Activated CD8-positive, alpha-beta memory T cell treated with anti-CD3 and anti-CD28 coated beads, Interleukin-2, amount 10 ng/mL, durations not matched to agents 7 days and 5 days (primary cell): Measurements from ENCODE around the gene SRGN. TPM values are rescaled to one million over a fixed set of nuclear protein-coding genes. Genes with fewer than 3 reads are reported as not detected.
"Not testable (repeated sequence)": the region's sequence is repeated elsewhere in the genome, so short reads cannot be mapped to it uniquely, and the experiment has no call there.

ENCODE experiments used
- ATAC-seq: fragments of 150-1000 bp; cut with Tn5 transposase; one replicate; pipeline ENCODE4 v1.10.0; 2021; ENCODE audit warnings: moderate library complexity
- CTCF ChIA-PET: fragments of 350-600 bp; sonication (Branson Sonifier 250); formaldehyde crosslinking; loops from one replicate; lab custom pipeline; 2021; ENCODE audit warnings: antibody characterized with exemption; lab: Charles Lee
- DNase-seq: peaks from one replicate; pipeline ENCODE4 v3.0.0-alpha.2; 2020
- H3K27ac Mint-ChIP-seq: one replicate; pipeline ENCODE4 v1.8.0; 2021; ENCODE audit warnings: mild to moderate bottlenecking, mixed read lengths
- H3K27me3 Mint-ChIP-seq: one replicate; pipeline ENCODE4 v1.8.0; 2021; ENCODE audit warnings: mixed read lengths
- H3K36me3 Mint-ChIP-seq: one replicate; pipeline ENCODE4 v1.8.0; 2021; ENCODE audit warnings: mild to moderate bottlenecking, mixed read lengths
- H3K4me1 Mint-ChIP-seq: one replicate; pipeline ENCODE4 v1.8.0; 2021; ENCODE audit warnings: mixed read lengths
- H3K4me3 Mint-ChIP-seq: one replicate; pipeline ENCODE4 v1.8.0; 2021; ENCODE audit warnings: mild to moderate bottlenecking, moderate library complexity, mixed read lengths
- H3K9me3 Mint-ChIP-seq: one replicate; pipeline ENCODE4 v1.8.0; 2022; ENCODE audit warnings: low read depth, mixed read lengths
- total RNA-seq, 2 experiments: library from RNA; stranded (reverse); gene quantifications; one replicate each; pipeline ENCODE4 v1.2.3, GENCODE V29; 2021

Gene SRGN
- total RNA-seq, 2 experiments from 2014 or later: 366 to 616 TPM

DNA sequence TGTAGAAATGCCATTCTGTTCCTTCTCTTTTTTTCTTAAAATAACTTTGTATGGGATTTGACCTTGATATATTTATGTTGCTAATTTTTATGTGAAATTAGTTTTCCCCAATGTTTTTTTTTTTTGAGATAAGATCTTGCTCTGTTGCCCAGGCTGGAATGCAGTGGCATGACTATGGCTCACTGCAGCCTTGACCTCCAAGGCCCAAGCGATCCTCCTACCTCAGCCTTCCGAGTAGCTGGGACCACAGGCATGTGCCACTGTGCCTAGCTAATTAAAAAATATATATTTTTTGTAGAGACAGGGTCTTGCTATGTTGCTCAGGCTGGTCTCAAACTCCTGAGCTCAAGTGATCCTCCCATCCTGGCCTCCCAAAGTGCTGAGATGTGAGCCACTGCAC lies 52.1 kb downstream of the SRGN start:
- CTCF ChIA-PET: interaction anchor here (1.0 kb wide), 1 partner anchor 12 kb away, joined by 4 read pairs; no protein-coding TSS in a partner anchor
- Mint-ChIP-seq H3K9me3 (no peaks in the 10 kb centered on the region), H3K27ac (no peak overlapping the region), H3K4me1 (peaks cover 2% of the 10 kb centered on the region), H3K27me3 (no peaks in the 10 kb centered on the region), H3K4me3 (no peak overlapping the region), H3K36me3 (peaks cover 23% of the 10 kb centered on the region)
- DNase-seq: no peak
- no peak for ATAC-seq

GRCh38 chr10:69141304-69141703 lies 53.4 kb downstream of the SRGN start:
- Mint-ChIP-seq H3K36me3 (peaks cover 18% of the 10 kb centered on the region), H3K9me3 (no peaks in the 10 kb centered on the region), H3K27me3 (no peaks in the 10 kb centered on the region), H3K4me1 (peaks cover 9% of the 10 kb centered on the region), H3K27ac (no peak overlapping the region), H3K4me3 (no peak overlapping the region)
- CTCF ChIA-PET: no interaction called here
- no peak for ATAC-seq
- no peak for DNase-seq

DNA sequence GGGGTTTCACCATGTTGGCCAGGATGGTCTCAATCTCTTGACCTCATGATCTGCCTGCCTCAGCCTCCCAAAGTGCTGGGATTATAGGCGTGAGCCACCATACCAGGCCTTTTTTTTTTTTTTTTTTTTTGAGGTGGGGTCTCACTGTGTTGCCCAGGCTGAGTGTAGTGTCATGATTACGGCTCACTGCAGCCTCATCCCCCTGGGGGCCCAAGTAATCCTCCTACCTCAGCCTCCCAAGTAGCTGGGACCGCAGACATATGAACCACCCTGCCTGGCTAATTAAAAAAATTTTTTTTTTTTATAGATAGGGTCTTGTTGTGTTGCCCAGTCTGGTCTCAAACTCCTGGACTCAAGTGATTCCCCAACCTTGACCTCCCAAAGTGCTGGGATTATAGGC lies 54.2 kb downstream of the SRGN start:
- DNase-seq, ATAC-seq, H3K27me3 Mint-ChIP-seq, H3K4me3 Mint-ChIP-seq, H3K27ac Mint-ChIP-seq, CTCF ChIA-PET, H3K9me3 Mint-ChIP-seq: not testable (repeated sequence)
- peaks cover 14% of the 10 kb centered on the region for H3K4me1 Mint-ChIP-seq
- H3K36me3 Mint-ChIP-seq: peaks cover 19% of the 10 kb centered on the region

- CTCF ChIA-PET: no interaction called here
- H3K27me3 Mint-ChIP-seq: no peaks in the 10 kb centered on the region
- no peak overlapping the region for H3K27ac Mint-ChIP-seq
- ATAC-seq (no peak), DNase-seq (no peak)
- H3K4me3 Mint-ChIP-seq: no peak overlapping the region
- H3K9me3 Mint-ChIP-seq: no peaks in the 10 kb centered on the region
- H3K4me1 Mint-ChIP-seq: peaks cover 17% of the 10 kb centered on the region
- peaks cover 15% of the 10 kb centered on the region for H3K36me3 Mint-ChIP-seq
Observed at GRCh38 chr10:69142983-69143382, 55.1 kb downstream of the SRGN start.

DNA sequence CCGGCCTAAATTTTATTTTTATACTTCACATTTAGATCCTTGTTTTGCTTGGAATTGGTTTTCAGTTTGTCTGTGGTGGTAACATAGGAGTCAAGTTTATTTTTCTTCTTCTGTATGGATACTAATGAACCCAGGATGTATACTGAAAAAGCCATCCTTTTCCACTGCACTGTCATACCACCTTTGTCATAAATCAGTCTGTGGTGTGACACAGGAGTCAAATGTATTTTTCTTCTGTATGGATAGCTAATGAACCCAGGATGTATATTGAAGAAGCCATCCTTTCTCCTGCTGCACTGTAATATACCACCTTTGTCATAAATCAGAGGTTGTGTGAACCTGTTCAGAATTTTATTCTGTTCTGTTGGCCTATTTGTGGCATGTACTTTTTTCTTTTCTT lies 57.4 kb downstream of the SRGN start:
- ATAC-seq: no peak
- no peak for DNase-seq
- Mint-ChIP-seq H3K9me3 (no peaks in the 10 kb centered on the region), H3K4me1 (peaks cover 22% of the 10 kb centered on the region), H3K27ac (no peak overlapping the region), H3K27me3 (no peaks in the 10 kb centered on the region), H3K4me3 (no peak overlapping the region), H3K36me3 (peaks cover 23% of the 10 kb centered on the region)
- CTCF ChIA-PET: no interaction called here

DNA sequence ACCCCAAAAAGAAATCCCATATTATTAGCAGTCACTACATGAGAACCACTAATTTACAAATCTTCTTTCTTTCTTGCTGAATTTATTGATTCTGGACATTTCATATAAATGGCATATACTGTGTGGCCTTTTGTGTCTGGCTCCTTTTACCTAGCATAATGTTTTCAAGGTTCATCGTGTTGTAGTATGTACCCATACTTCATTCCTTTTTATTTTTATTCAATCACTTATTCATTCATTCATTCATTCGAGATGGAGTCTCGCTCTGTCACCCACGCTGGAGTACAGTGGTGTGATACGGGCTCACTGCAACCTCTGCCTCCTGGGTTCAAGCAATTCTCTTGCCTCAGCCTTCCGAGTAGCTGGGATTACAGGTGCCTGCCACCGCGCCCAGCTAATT lies 58.0 kb downstream of the SRGN start:
- CTCF ChIA-PET: interaction anchor here (1.4 kb wide), 1 partner anchor 10 kb away, joined by 3 read pairs; no protein-coding TSS in a partner anchor
- no peak overlapping the region for H3K27ac Mint-ChIP-seq
- H3K4me1 Mint-ChIP-seq: peaks cover 22% of the 10 kb centered on the region

DNA sequence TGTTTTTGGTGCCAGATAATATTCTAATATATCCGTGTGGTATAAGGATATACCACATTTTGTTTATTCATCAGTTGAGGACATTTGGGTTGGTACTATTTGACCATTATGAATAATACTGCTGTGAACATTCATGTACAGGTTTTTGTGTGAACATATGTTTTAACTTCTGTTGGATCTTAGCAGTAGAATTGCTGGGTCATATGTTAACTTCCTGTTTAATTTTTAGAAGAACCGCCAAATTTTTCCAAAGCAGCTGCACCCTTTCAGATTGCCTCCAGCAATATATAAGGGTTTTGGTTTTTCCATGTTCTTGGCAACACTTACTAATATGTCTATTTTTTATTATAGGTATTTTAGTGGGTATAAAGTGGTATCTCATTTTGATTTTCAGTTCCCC lies 58.9 kb downstream of the SRGN start:
- no peak for DNase-seq
- H3K4me1 Mint-ChIP-seq: peaks cover 24% of the 10 kb centered on the region
- H3K27me3 Mint-ChIP-seq: no peaks in the 10 kb centered on the region
- no peaks in the 10 kb centered on the region for H3K9me3 Mint-ChIP-seq
- peaks cover 21% of the 10 kb centered on the region for H3K36me3 Mint-ChIP-seq
- no peak for ATAC-seq
- CTCF ChIA-PET: interaction anchor here (0.8 to 1.4 kb wide), 2 partner anchors 9 to 14 kb away, joined by 3 read pairs; no protein-coding TSS in a partner anchor
- peak overlapping the region; percentile 44 for H3K27ac Mint-ChIP-seq
- H3K4me3 Mint-ChIP-seq: no peak overlapping the region

More for the DNA sequence above, 58.0 kb downstream of the SRGN start:
- Mint-ChIP-seq H3K9me3 (no peaks in the 10 kb centered on the region), H3K36me3 (peaks cover 23% of the 10 kb centered on the region), H3K27me3 (no peaks in the 10 kb centered on the region), H3K4me3 (no peak overlapping the region)
- ATAC-seq: no peak
- no peak for DNase-seq

GRCh38 chr10:69151984-69152383 lies 64.1 kb downstream of the SRGN start:
- Mint-ChIP-seq H3K36me3 (peaks cover 13% of the 10 kb centered on the region), H3K4me3 (no peak overlapping the region), H3K9me3 (no peaks in the 10 kb centered on the region), H3K27me3 (no peaks in the 10 kb centered on the region), H3K27ac (no peak overlapping the region), H3K4me1 (peaks cover 16% of the 10 kb centered on the region)
- DNase-seq: no peak
- CTCF ChIA-PET: no interaction called here
- no peak for ATAC-seq

GRCh38 chr10:69153227-69153626 lies 65.3 kb downstream of the SRGN start:
- H3K4me1 Mint-ChIP-seq: peaks cover 12% of the 10 kb centered on the region
- peaks cover 15% of the 10 kb centered on the region for H3K36me3 Mint-ChIP-seq
- CTCF ChIA-PET: no interaction called here
- no peak overlapping the region for H3K27ac Mint-ChIP-seq
- DNase-seq (no peak), ATAC-seq (no peak)
- no peaks in the 10 kb centered on the region for H3K27me3 Mint-ChIP-seq
- no peak overlapping the region for H3K4me3 Mint-ChIP-seq
- H3K9me3 Mint-ChIP-seq: no peaks in the 10 kb centered on the region

Other genes with a start within 250 kb of the SRGN start
- gene DDX50, start 186.8 kb upstream of the SRGN start, total RNA-seq: 10 to 100 TPM; 46.6 to 48.3 TPM
- 100 to 1,000 TPM in 1 of 2 experiments, 10 to 100 TPM in 1; 80.4 to 143 TPM for gene DDX21, start 131.9 kb upstream of the SRGN start, total RNA-seq
- gene KIFBP, start 99.3 kb upstream of the SRGN start, total RNA-seq: 10 to 100 TPM; 16.0 to 23.1 TPM
- 10 to 100 TPM; 53.6 to 58.1 TPM for gene VPS26A, start 36.1 kb downstream of the SRGN start, total RNA-seq
- gene SUPV3L1, start 92.1 kb downstream of the SRGN start, total RNA-seq: 10 to 100 TPM; 46.9 to 59.0 TPM
- gene HKDC1, start 132.2 kb downstream of the SRGN start, total RNA-seq: 1 to 10 TPM in 1 of 2 experiments, under 1 TPM in 1; 0.61 to 2.7 TPM
- 100 to 1,000 TPM; 121 to 135 TPM for gene HK1, start 190.4 kb downstream of the SRGN start, total RNA-seq